ENCODE measurements around the gene C9orf153.

Gene C9orf153

DNA sequence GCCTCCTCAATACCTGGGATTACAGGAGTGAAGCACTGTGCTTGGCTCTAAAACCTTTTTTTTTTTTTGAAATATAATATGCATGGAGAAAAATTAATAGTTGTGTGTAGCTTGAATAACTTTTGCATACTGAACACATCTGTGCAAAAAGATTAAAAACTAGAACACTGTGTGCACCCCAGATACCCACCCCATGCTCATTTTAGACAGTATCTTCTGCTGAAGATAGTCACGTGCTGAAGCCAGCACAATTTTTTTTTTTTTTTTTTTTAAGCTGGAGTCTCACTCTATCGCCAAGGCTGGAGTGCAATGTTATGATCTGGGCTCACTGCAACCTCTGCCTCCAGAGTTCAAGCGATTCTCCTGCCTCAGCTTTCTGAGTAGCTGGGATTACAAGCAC lies 39.9 kb downstream of the C9orf153 start:
- TF ChIP-seq, protein P1, sequence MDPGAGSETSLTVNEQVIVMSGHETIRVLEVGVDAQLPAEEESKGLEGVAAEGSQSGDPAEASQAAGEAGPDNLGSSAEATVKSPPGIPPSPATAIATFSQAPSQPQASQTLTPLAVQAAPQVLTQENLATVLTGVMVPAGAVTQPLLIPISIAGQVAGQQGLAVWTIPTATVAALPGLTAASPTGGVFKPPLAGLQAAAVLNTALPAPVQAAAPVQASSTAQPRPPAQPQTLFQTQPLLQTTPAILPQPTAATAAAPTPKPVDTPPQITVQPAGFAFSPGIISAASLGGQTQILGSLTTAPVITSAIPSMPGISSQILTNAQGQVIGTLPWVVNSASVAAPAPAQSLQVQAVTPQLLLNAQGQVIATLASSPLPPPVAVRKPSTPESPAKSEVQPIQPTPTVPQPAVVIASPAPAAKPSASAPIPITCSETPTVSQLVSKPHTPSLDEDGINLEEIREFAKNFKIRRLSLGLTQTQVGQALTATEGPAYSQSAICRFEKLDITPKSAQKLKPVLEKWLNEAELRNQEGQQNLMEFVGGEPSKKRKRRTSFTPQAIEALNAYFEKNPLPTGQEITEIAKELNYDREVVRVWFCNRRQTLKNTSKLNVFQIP (CRISPR knock-in tag; IDR thresholded peaks at IDR 0.05; ENCODE audit: borderline replicate concordance, low read depth), result no peak
- TF ChIP-seq ZNF565 (CRISPR knock-in tag; conservative IDR thresholded peaks at IDR 0.05; ENCODE audit: low read depth), result no peak
- TF ChIP-seq, protein P2, sequence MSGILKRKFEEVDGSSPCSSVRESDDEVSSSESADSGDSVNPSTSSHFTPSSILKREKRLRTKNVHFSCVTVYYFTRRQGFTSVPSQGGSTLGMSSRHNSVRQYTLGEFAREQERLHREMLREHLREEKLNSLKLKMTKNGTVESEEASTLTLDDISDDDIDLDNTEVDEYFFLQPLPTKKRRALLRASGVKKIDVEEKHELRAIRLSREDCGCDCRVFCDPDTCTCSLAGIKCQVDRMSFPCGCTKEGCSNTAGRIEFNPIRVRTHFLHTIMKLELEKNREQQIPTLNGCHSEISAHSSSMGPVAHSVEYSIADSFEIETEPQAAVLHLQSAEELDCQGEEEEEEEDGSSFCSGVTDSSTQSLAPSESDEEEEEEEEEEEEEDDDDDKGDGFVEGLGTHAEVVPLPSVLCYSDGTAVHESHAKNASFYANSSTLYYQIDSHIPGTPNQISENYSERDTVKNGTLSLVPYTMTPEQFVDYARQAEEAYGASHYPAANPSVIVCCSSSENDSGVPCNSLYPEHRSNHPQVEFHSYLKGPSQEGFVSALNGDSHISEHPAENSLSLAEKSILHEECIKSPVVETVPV (CRISPR knock-in tag; IDR thresholded peaks at IDR 0.05), result no peak
- no peak for TF ChIP-seq CSDC2 (CRISPR knock-in tag; IDR thresholded peaks at IDR 0.05)
- no peak for TF ChIP-seq BACH2 (CRISPR knock-in tag; IDR thresholded peaks at IDR 0.05; ENCODE audit: borderline replicate concordance)
- TF ChIP-seq, protein P3, sequence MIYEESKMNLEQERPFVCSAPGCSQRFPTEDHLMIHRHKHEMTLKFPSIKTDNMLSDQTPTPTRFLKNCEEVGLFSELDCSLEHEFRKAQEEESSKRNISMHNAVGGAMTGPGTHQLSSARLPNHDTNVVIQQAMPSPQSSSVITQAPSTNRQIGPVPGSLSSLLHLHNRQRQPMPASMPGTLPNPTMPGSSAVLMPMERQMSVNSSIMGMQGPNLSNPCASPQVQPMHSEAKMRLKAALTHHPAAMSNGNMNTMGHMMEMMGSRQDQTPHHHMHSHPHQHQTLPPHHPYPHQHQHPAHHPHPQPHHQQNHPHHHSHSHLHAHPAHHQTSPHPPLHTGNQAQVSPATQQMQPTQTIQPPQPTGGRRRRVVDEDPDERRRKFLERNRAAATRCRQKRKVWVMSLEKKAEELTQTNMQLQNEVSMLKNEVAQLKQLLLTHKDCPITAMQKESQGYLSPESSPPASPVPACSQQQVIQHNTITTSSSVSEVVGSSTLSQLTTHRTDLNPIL (CRISPR knock-in tag; IDR thresholded peaks at IDR 0.05; ENCODE audit: low read depth), result no peak
- TF ChIP-seq ZNF70 (CRISPR knock-in tag; IDR thresholded peaks at IDR 0.05), result no peak
- TF ChIP-seq, protein P4, sequence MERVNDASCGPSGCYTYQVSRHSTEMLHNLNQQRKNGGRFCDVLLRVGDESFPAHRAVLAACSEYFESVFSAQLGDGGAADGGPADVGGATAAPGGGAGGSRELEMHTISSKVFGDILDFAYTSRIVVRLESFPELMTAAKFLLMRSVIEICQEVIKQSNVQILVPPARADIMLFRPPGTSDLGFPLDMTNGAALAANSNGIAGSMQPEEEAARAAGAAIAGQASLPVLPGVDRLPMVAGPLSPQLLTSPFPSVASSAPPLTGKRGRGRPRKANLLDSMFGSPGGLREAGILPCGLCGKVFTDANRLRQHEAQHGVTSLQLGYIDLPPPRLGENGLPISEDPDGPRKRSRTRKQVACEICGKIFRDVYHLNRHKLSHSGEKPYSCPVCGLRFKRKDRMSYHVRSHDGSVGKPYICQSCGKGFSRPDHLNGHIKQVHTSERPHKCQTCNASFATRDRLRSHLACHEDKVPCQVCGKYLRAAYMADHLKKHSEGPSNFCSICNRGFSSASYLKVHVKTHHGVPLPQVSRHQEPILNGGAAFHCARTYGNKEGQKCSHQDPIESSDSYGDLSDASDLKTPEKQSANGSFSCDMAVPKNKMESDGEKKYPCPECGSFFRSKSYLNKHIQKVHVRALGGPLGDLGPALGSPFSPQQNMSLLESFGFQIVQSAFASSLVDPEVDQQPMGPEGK (CRISPR knock-in tag; IDR thresholded peaks at IDR 0.05; ENCODE audit: borderline replicate concordance), result no peak
- no peak for TF ChIP-seq ZC3H10 (CRISPR knock-in tag; IDR thresholded peaks at IDR 0.05)
- no peak for TF ChIP-seq PPARA (CRISPR knock-in tag; IDR thresholded peaks at IDR 0.05; ENCODE audit: borderline replicate concordance)
- TF ChIP-seq ZFP3 (CRISPR knock-in tag; IDR thresholded peaks at IDR 0.05), result no peak
- TF ChIP-seq RARB (CRISPR knock-in tag; IDR thresholded peaks at IDR 0.05), result no peak
- TF ChIP-seq TCF4 (CRISPR knock-in tag; IDR thresholded peaks at IDR 0.05; ENCODE audit: borderline replicate concordance), result no peak
- no peak for TF ChIP-seq GLIS3 (CRISPR knock-in tag; IDR thresholded peaks at IDR 0.05)
- TF ChIP-seq ZNF8 (CRISPR knock-in tag; IDR thresholded peaks at IDR 0.05), result no peak
- TF ChIP-seq, protein P5, sequence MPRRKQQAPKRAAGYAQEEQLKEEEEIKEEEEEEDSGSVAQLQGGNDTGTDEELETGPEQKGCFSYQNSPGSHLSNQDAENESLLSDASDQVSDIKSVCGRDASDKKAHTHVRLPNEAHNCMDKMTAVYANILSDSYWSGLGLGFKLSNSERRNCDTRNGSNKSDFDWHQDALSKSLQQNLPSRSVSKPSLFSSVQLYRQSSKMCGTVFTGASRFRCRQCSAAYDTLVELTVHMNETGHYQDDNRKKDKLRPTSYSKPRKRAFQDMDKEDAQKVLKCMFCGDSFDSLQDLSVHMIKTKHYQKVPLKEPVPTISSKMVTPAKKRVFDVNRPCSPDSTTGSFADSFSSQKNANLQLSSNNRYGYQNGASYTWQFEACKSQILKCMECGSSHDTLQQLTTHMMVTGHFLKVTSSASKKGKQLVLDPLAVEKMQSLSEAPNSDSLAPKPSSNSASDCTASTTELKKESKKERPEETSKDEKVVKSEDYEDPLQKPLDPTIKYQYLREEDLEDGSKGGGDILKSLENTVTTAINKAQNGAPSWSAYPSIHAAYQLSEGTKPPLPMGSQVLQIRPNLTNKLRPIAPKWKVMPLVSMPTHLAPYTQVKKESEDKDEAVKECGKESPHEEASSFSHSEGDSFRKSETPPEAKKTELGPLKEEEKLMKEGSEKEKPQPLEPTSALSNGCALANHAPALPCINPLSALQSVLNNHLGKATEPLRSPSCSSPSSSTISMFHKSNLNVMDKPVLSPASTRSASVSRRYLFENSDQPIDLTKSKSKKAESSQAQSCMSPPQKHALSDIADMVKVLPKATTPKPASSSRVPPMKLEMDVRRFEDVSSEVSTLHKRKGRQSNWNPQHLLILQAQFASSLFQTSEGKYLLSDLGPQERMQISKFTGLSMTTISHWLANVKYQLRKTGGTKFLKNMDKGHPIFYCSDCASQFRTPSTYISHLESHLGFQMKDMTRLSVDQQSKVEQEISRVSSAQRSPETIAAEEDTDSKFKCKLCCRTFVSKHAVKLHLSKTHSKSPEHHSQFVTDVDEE (CRISPR knock-in tag; IDR thresholded peaks at IDR 0.05), result no peak
- TF ChIP-seq TOX (CRISPR knock-in tag; IDR thresholded peaks at IDR 0.05; ENCODE audit: borderline replicate concordance), result no peak
- no peak for ATAC-seq

DNA sequence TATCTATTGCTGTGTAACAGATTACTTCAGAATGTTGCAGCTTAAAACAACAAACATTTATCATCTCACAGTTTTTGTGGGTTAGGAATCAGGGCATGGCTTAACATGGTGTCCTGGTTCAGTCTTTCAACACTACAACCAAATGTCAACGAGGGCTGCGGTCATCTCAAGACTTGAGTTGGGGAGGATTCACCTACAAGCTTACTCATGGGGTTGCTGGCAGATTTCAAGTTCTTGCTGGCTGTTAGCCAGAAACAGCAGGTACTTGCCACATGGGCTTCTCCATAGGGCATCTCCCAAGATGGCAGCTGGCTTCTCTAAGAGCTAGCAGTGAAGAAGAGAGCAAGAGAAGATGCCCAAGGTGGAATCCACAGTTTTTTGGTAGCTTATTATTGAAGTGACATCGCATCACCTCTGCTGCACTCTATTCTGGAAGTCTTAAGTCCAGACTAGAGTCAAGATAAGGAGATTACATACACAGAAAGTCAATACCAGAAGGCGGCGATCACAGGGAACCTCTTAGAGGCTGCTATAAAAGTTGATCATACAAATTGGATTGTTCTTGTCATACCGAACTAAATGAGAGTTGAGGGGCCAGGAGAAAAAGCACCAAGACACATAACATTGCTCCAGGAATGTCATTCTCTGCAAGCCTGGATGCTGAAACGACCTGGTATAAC lies 42.2 kb downstream of the C9orf153 start:
- TF ChIP-seq ARNTL (CRISPR knock-in tag; IDR thresholded peaks at IDR 0.05; ENCODE audit: borderline replicate concordance, low read depth) (no peak), CSDC2 (CRISPR knock-in tag; IDR thresholded peaks at IDR 0.05) (no peak), ZFP30 (CRISPR knock-in tag; IDR thresholded peaks at IDR 0.05) (no peak), ESRRG (CRISPR knock-in tag; IDR thresholded peaks at IDR 0.05) (no peak), ISL1 (CRISPR knock-in tag; IDR thresholded peaks at IDR 0.05) (no peak), ZFP3 (CRISPR knock-in tag; IDR thresholded peaks at IDR 0.05) (no peak), ZNF8 (CRISPR knock-in tag; IDR thresholded peaks at IDR 0.05) (no peak), BACH2 (CRISPR knock-in tag; IDR thresholded peaks at IDR 0.05; ENCODE audit: borderline replicate concordance) (no peak), TOX (CRISPR knock-in tag; IDR thresholded peaks at IDR 0.05; ENCODE audit: borderline replicate concordance) (no peak), SNAI2 (CRISPR knock-in tag; IDR thresholded peaks at IDR 0.05) (no peak)
- TF ChIP-seq, protein P2 (CRISPR knock-in tag; IDR thresholded peaks at IDR 0.05), result no peak
- TF ChIP-seq, protein P5 (CRISPR knock-in tag; IDR thresholded peaks at IDR 0.05), result no peak
- no peak for ATAC-seq

Measured in SK-N-SH treated with all-trans-retinoic acid at 6 μM for 48 hours (cell line).